KMS-11 (cell line): ENCODE data around the gene HHATL.

Source experiments
- H2AFZ ChIP-seq: fragments of 200-600 bp; sonication (generic); 2 replicates; pipeline ENCODE4 v1.6.1; 2016; ENCODE audit warnings: antibody characterized with exemption, mixed run types, low read depth
- H3K27ac ChIP-seq: fragments of 200-600 bp; sonication (generic); 2 replicates; pipeline ENCODE4 v1.6.1; 2016; ENCODE audit warnings: mild to moderate bottlenecking, mixed run types
- H3K27me3 ChIP-seq: fragments of 200-600 bp; sonication (generic); 2 replicates; pipeline ENCODE4 v1.6.1; 2017; ENCODE audit warnings: mild to moderate bottlenecking, low read depth, mixed run types, moderate library complexity; ENCODE audit not compliant: insufficient read depth
- H3K36me3 ChIP-seq: fragments of 200-600 bp; sonication (generic); 2 replicates; pipeline ENCODE4 v1.6.1; 2017; ENCODE audit warnings: mild to moderate bottlenecking, mixed run types; ENCODE audit not compliant: insufficient read depth
- H3K4me1 ChIP-seq: fragments of 200-600 bp; sonication (generic); 2 replicates; pipeline ENCODE4 v1.6.1; 2016; ENCODE audit warnings: mild to moderate bottlenecking, low read depth, mixed run types; ENCODE audit not compliant: poor library complexity, severe bottlenecking
- H3K4me2 ChIP-seq: fragments of 200-600 bp; sonication (generic); 2 replicates; pipeline ENCODE4 v1.7.0; 2016; ENCODE audit warnings: mild to moderate bottlenecking, mixed run types
- H3K4me3 ChIP-seq: fragments of 200-600 bp; sonication (generic); IDR thresholded peaks from 2 replicates; pipeline ENCODE4 v1.6.1; 2017; ENCODE audit warnings: low read depth, low read length, mixed read lengths; ENCODE audit not compliant: insufficient read depth
- H3K79me2 ChIP-seq: fragments of 200-600 bp; sonication (generic); 2 replicates; pipeline ENCODE4 v1.6.1; 2016; ENCODE audit warnings: low read depth, mixed run types; ENCODE audit not compliant: insufficient read depth
- H3K9ac ChIP-seq: fragments of 200-600 bp; sonication (generic); 2 replicates; pipeline ENCODE4 v1.6.1; 2016; ENCODE audit warnings: mild to moderate bottlenecking, mixed run types
- H4K20me1 ChIP-seq: fragments of 200-600 bp; sonication (generic); 2 replicates; pipeline ENCODE4 v1.6.1; 2016; ENCODE audit warnings: mild to moderate bottlenecking, mixed run types; ENCODE audit not compliant: insufficient read depth
- TF ChIP-seq, protein P1 (sequence below): fragments of 200-600 bp; sonication (generic); conservative IDR thresholded peaks from 2 replicates; pipeline ENCODE4 v1.6.1; 2017; ENCODE audit warnings: low read depth, mild to moderate bottlenecking, antibody characterized with exemption, low read length, moderate library complexity, mixed read lengths

Gene HHATL

GRCh38 chr3:42656680-42657610, 45.7 kb downstream of the HHATL start:
- TF ChIP-seq, protein P1, sequence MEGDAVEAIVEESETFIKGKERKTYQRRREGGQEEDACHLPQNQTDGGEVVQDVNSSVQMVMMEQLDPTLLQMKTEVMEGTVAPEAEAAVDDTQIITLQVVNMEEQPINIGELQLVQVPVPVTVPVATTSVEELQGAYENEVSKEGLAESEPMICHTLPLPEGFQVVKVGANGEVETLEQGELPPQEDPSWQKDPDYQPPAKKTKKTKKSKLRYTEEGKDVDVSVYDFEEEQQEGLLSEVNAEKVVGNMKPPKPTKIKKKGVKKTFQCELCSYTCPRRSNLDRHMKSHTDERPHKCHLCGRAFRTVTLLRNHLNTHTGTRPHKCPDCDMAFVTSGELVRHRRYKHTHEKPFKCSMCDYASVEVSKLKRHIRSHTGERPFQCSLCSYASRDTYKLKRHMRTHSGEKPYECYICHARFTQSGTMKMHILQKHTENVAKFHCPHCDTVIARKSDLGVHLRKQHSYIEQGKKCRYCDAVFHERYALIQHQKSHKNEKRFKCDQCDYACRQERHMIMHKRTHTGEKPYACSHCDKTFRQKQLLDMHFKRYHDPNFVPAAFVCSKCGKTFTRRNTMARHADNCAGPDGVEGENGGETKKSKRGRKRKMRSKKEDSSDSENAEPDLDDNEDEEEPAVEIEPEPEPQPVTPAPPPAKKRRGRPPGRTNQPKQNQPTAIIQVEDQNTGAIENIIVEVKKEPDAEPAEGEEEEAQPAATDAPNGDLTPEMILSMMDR: no peak
- Histone ChIP-seq H3K4me3 (no peak overlapping the region), H4K20me1 (no peaks in the 10 kb centered on the region), H3K79me2 (no peaks in the 10 kb centered on the region), H3K4me2 (no peak overlapping the region), H3K4me1 (no peaks in the 10 kb centered on the region), H3K9ac (no peak overlapping the region), H3K27ac (no peak overlapping the region), H3K27me3 (no peaks in the 10 kb centered on the region), H2AFZ (no peak overlapping the region), H3K36me3 (no peaks in the 10 kb centered on the region)

- no peaks in the 10 kb centered on the region for H3K27me3 ChIP-seq
- H3K9ac ChIP-seq: no peak overlapping the region
- no peak overlapping the region for H3K27ac ChIP-seq
- no peak overlapping the region for H3K4me3 ChIP-seq
- no peak overlapping the region for H2AFZ ChIP-seq
- TF ChIP-seq, protein P1: no peak
- H3K36me3 ChIP-seq: no peaks in the 10 kb centered on the region
- no peaks in the 10 kb centered on the region for H4K20me1 ChIP-seq
- no peaks in the 10 kb centered on the region for H3K79me2 ChIP-seq
- H3K4me1 ChIP-seq: no peaks in the 10 kb centered on the region
- H3K4me2 ChIP-seq: no peak overlapping the region
Observed at GRCh38 chr3:42655980-42656679, 46.5 kb downstream of the HHATL start.

DNA sequence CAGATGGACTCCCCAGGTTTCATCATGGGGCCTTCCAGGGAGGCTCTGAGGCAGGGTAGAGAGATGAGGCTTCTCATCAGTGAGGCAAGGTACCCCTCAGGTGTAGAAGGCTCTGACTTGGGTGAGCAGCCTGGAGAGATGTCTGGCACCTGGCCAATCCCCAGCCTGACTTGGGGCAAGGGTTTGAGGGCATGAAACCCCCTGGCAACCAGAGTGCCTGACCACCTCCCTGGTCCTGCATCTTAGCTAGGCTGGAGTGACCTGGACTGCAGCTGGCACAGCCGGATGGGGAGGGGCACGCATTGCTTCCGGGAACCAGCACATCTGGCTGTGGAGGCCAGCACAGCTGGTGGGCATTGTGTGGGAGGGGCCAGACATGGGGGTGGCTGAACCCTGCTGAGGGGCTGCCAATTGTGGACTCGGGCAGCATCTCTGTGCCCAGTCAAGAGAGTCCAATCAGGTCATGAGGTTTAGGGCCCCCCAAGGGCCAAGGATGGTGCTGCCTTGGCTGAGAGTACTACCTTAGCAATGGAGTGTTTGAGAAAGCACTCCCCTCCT, 47.2 kb downstream of the HHATL start:
- Histone ChIP-seq H2AFZ (no peak overlapping the region), H3K36me3 (no peaks in the 10 kb centered on the region), H3K27me3 (no peaks in the 10 kb centered on the region), H3K4me3 (no peak overlapping the region), H3K27ac (no peak overlapping the region), H3K4me1 (no peaks in the 10 kb centered on the region), H3K79me2 (no peaks in the 10 kb centered on the region), H4K20me1 (no peaks in the 10 kb centered on the region), H3K4me2 (no peak overlapping the region), H3K9ac (no peak overlapping the region)
- TF ChIP-seq, protein P1: no peak

DNA sequence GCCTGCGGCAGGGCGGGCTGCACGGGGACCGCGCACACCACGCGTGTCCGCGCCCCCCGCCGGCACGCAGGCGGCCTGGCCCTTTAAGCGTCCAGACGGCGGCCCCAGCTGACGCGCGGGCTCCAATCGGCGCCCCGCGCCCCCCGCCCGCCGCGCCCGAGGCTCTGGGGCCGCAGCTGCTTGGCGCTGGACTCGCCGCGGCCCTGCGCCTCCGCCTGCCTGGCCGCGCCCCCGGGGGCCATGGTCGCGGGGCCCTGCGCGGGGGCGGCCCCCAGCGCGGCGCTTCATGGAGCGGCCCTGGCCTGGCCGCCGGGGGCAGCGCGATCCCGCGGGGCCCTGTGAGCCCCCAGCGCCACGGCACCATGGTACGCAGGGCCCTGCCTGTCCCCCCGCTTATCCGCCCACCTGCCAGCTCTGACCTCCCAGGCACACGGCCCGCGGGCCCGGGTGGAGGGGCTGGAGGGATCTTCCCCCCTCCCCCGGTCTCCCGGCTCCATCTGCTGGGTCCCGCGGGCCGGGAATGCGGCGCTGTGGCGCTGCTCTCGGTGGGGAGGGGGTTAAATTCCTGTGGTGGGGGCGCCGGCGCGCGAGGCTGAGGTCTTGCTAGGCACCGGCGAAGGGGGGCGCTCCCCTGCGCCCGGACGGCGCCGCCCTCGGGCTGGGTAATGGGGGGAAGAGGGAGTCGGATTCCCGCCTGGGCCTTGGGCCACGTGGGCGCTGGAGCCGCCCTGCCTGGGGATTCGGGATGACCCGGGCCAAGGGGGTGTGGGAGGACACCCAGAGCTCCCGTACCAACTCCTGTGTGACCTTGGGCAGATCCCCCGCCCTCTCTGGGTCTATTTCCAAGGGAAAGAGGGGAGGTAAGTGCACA, 48.0 kb downstream of the HHATL start:
- Histone ChIP-seq H2AFZ (no peak overlapping the region; the same call in 1 of the 2 replicates), H3K79me2 (no peaks in the 10 kb centered on the region), H3K4me3 (no peak overlapping the region), H3K4me1 (no peaks in the 10 kb centered on the region), H3K27me3 (no peaks in the 10 kb centered on the region), H3K27ac (no peak overlapping the region), H3K9ac (no peak overlapping the region), H4K20me1 (no peaks in the 10 kb centered on the region), H3K4me2 (no peak overlapping the region), H3K36me3 (no peaks in the 10 kb centered on the region)
- TF ChIP-seq, protein P1: no peak
